ENCODE measurements around the gene CCND3. TPM values are rescaled to one million over a fixed set of nuclear protein-coding genes. Genes with fewer than 3 reads are reported as not detected.

CCND3 gene
- total and polyA plus RNA-seq, 2 of the 13 experiments (the other 11 are each of a cell fraction or from before 2014, with no cell fraction given), result 4.3 to 7.2 TPM

DNA sequence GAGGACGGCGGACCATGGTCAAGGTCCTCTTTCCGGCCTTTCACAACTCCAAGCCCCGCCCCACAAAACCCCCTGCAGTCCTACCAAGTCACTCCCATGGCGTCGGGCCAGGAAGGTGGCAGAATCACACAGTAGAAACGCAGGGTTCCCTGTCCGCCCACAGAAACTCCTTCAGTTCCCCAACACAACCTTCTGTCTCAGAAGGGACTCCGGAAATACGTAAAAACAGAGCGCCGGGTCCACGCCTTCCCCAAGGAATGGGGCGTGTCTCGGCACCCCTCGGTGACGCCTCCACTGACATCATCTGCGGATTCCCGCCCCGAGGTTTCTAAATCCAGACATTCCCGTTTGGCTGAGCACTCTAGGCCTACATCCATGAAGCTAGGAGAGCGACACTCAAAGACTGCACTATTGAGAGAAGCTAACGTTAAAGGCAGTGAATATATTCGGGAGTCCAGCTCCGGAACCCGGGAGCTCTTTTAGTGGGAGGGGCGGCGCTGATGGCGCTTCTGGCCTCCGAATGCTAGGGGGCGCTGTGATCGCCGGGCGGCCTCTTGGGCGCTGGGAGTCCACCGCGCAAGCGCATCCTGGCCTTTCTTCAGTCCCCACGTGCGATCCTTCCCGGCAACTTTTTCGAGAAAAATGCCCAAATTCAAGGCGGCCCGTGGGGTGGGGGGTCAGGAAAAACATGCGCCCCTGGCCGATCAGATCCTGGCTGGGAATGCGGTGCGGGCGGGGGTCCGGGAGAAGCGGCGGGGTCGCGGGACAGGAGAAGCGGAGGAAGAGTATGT lies 20.5 kb downstream of the CCND3 start, which contains the start of the genes BYSL and MED20 (continued):
- TF ChIP-seq ZBTB1 (CRISPR knock-in tag; IDR thresholded peaks at IDR 0.05; ENCODE audit: borderline replicate concordance), result no peak
- TF ChIP-seq CSRNP2 (CRISPR knock-in tag; conservative IDR thresholded peaks at IDR 0.05; ENCODE audit: low read depth), result no peak
- TF ChIP-seq ZNF614 (CRISPR knock-in tag; IDR thresholded peaks at IDR 0.05; ENCODE audit: borderline replicate concordance), result peak; percentile 55
- peak; percentile 94; the same call in 1 of the 2 replicates for TF ChIP-seq NRL (CRISPR knock-in tag; IDR thresholded peaks at IDR 0.05; ENCODE audit: borderline replicate concordance)
- TF ChIP-seq SMC3 (IDR thresholded peaks at IDR 0.05; ENCODE audit: low read length), result peak; percentile 1; the same call in 1 of the 2 replicates
- no peak for TF ChIP-seq CREBL2 (CRISPR knock-in tag; IDR thresholded peaks at IDR 0.05; ENCODE audit: borderline replicate concordance)
- peak in 1 of 2 experiments; percentile 96; a peak in 2 of 4 replicates for TF ChIP-seq KLF16 (CRISPR knock-in tag; IDR thresholded peaks at IDR 0.05)
- no peak for TF ChIP-seq ZNF496 (CRISPR knock-in tag; IDR thresholded peaks at IDR 0.05; ENCODE audit: insufficient replicate concordance)
- no peak; the same call in 1 of the 2 replicates for TF ChIP-seq ZNF136 (CRISPR knock-in tag; IDR thresholded peaks at IDR 0.05; ENCODE audit: low read depth)
- peak; percentile 66; the same call in 1 of the 2 replicates for TF ChIP-seq ZNF777 (CRISPR knock-in tag; IDR thresholded peaks at IDR 0.05)
- TF ChIP-seq PLSCR1 (CRISPR knock-in tag; IDR thresholded peaks at IDR 0.05; ENCODE audit: borderline replicate concordance), result no peak
- TF ChIP-seq ZNF713 (CRISPR knock-in tag; IDR thresholded peaks at IDR 0.05), result no peak; the same call in 1 of the 2 replicates
- TF ChIP-seq NFAT5 (CRISPR knock-in tag; IDR thresholded peaks at IDR 0.05), result 0 out of 2 replicates have a peak, but pooled peaks have one; percentile 44
- no peak for TF ChIP-seq CERS6 (CRISPR knock-in tag; IDR thresholded peaks at IDR 0.05)
- no peak for TF ChIP-seq SOX13 (IDR thresholded peaks at IDR 0.05)
- TF ChIP-seq SOX13 (CRISPR knock-in tag; conservative IDR thresholded peaks at IDR 0.05 in 1 of 2, IDR thresholded peaks at IDR 0.05 in 1 of 2), result peak in 1 of 2 experiments; percentile 31; a peak in 2 of 4 replicates
- TF ChIP-seq DMAP1 (CRISPR knock-in tag; IDR thresholded peaks at IDR 0.05), result peak; percentile 98
- 0 out of 2 replicates have a peak, but pooled peaks have one; percentile 39 for TF ChIP-seq ZFYVE20 (CRISPR knock-in tag; IDR thresholded peaks at IDR 0.05; ENCODE audit: borderline replicate concordance, low read depth)
- TF ChIP-seq, protein P1, sequence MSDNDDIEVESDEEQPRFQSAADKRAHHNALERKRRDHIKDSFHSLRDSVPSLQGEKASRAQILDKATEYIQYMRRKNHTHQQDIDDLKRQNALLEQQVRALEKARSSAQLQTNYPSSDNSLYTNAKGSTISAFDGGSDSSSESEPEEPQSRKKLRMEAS (IDR thresholded peaks at IDR 0.05), result peak; percentile 99
